ENCODE data around the gene SLC16A4.

Gene SLC16A4

GRCh38 chr1:110343249-110343648 is 47.6 kb downstream of the SLC16A4 start:
- TF ChIP-seq CTCF (conservative IDR thresholded peaks at IDR 0.05) (no peak), ZFX (IDR thresholded peaks at IDR 0.05) (no peak)
- H3K27ac ChIP-seq, result no peak overlapping the region

GRCh38 chr1:110341872-110342331 is 48.9 kb downstream of the SLC16A4 start:
- TF ChIP-seq ZFX (IDR thresholded peaks at IDR 0.05) (no peak), CTCF (conservative IDR thresholded peaks at IDR 0.05) (no peak)
- no peak overlapping the region for H3K27ac ChIP-seq

- H3K27ac ChIP-seq, result peak overlapping the region; percentile 94
- no peak for TF ChIP-seq CTCF (conservative IDR thresholded peaks at IDR 0.05)
- TF ChIP-seq ZFX (IDR thresholded peaks at IDR 0.05), result no peak
Measured at GRCh38 chr1:110341146-110341871, 49.5 kb downstream of the SLC16A4 start.

- peak overlapping the region; percentile 94 for H3K27ac ChIP-seq
- peak; percentile 39; the same call in 1 of the 2 replicates for TF ChIP-seq ZFX (IDR thresholded peaks at IDR 0.05)
- TF ChIP-seq CTCF (conservative IDR thresholded peaks at IDR 0.05), result peak; percentile 10; the same call in 1 of the 2 replicates
Measured at GRCh38 chr1:110340207-110340468, 50.7 kb downstream of the SLC16A4 start.

- TF ChIP-seq ZFX (IDR thresholded peaks at IDR 0.05) (no peak), CTCF (conservative IDR thresholded peaks at IDR 0.05) (no peak; the same call in 1 of the 2 replicates)
- peak overlapping the region; percentile 94 for H3K27ac ChIP-seq
Measured at GRCh38 chr1:110339407-110340206, 51.2 kb downstream of the SLC16A4 start.

- TF ChIP-seq CTCF (conservative IDR thresholded peaks at IDR 0.05) (no peak), ZFX (IDR thresholded peaks at IDR 0.05) (no peak)
- peak within 1 kb of the TSS; percentile 94 for H3K27ac ChIP-seq
Measured at GRCh38 chr1:110338886-110339406, 51.9 kb downstream of the SLC16A4 start, which contains the start of gene RBM15. Gene RBM15, plus strand, starts transcription at chr1:110339377. Its CDS starts 29 bp downstream, at chr1:110339406.

All from C4-2B (cell line).